Measurements from ENCODE around the gene CTSE.

The CTSE gene

DNA sequence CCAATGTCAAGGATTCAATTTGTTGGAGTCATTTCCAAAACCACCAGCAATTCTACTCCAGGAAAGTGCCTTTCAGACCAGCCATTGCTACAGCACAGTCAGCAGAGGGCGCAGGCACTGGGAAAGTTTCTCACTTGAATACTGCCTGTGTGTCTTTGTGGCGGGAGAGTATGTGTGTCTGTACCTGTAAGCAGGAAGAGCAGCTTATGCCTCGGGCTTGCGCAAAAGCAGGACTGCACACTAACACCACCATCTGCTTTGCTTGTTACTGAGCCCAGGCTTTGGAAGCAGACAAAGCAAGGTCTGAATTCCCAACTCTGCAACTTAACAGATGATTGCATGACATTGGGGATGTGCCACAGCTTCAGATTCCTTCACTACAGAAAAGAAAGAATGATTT lies 7.0 kb upstream of the CTSE start:
- FAIRE-seq = peak; percentile 70
- TF ChIP-seq POLR2A (IDR thresholded peaks at IDR 0.05; ENCODE audit: low read depth, low read length) = no peak
- DNase-seq (ENCODE audit: insufficient read length, low spot score) = peak; percentile 38

- no peak for FAIRE-seq
- no peak for DNase-seq (ENCODE audit: insufficient read length, low spot score)
- no peak for TF ChIP-seq POLR2A (IDR thresholded peaks at IDR 0.05; ENCODE audit: low read depth, low read length)
Measured at GRCh38 chr1:206030191-206030590, 6.5 kb upstream of the CTSE start.

DNA sequence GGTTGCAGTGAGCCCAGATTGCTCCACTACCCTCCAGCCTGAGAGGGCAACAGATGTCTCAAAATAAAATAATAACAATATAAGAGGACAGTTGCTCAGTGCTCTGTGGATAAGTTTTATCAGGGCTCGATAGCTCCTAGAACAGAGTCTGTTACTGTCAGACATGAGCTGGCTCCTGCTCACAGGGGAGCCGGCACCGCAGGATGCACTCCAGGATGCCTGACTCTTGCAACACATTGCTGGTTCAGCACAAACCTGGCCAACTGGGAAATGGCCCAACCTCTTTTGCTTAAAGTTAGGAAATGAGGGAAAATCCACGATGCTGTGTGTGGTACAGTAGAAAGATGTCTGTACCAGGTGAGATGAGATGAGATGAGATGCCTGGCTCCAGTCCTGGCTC lies 5.8 kb upstream of the CTSE start:
- FAIRE-seq = no peak

GRCh38 chr1:206025283-206025820 lies 1.7 kb upstream of the CTSE start:
- FAIRE-seq (no peak), DNase-seq (ENCODE audit: insufficient read length, low spot score) (no peak)
- no peak for TF ChIP-seq POLR2A (IDR thresholded peaks at IDR 0.05; ENCODE audit: low read depth, low read length)

More for the DNA sequence above, 5.8 kb upstream of the CTSE start:
- DNase-seq (ENCODE audit: insufficient read length, low spot score) = peak; percentile 33
- no peak for TF ChIP-seq POLR2A (IDR thresholded peaks at IDR 0.05; ENCODE audit: low read depth, low read length)

DNA sequence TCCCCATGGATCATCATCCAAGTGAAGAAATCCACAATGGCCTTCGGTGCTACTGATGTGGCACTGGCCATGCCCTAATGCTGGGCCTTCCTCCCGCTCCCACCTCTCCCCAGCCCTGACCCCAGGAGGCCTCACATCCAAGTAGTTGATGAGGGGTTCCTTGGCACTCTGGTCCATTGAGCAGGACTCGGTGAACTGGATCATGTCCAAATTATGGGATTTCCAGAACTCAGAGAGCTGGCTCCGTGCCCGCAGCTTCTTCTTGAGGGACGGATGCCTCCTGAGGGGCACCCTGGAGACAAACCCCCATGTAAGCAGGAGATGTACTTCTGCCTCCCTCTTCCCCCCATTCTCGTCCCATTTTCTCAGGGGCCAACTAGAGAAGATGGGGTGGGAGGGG lies 929 bp downstream of the CTSE start:
- FAIRE-seq (no peak), DNase-seq (ENCODE audit: insufficient read length, low spot score) (no peak)
- TF ChIP-seq POLR2A (IDR thresholded peaks at IDR 0.05; ENCODE audit: low read depth, low read length) = no peak

- DNase-seq (ENCODE audit: insufficient read length, low spot score) (peak; percentile 49), FAIRE-seq (peak; percentile 64)
- no peak for TF ChIP-seq POLR2A (IDR thresholded peaks at IDR 0.05; ENCODE audit: low read depth, low read length)
Measured at GRCh38 chr1:206021626-206022365, 1.9 kb downstream of the CTSE start.

DNA sequence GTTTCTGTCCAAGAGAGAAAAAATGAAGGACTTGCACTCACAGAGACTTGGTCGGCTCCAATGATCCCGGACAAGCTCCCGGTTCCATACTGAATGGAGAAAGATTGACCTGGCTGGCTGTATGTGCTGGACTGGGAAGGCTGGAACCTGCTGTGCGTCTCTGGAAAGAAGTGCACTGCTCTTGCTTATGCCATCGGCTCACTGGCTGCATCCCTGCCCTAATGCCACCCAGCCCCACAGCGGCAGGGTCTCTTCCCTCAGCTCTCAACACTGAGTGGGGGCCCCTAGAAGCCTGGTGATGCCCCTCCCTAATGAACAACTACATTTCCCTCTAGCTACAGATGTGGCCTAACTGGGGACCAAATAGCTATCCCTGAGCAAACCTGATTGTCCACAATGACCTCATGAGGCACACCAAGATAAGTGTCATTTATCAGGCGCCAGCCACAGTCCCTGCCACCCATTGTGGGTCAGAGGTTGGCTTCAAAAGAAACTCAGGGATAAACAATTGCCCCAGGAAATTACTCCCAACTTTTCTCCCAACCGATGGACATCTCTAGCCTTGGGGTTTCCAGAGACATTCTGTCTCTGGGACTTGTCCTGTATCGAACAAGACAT lies 2.6 kb downstream of the CTSE start:
- FAIRE-seq (no peak), DNase-seq (ENCODE audit: insufficient read length, low spot score) (no peak)
- no peak for TF ChIP-seq POLR2A (IDR thresholded peaks at IDR 0.05; ENCODE audit: low read depth, low read length)

GRCh38 chr1:206020393-206021007 lies 3.2 kb downstream of the CTSE start:
- no peak for TF ChIP-seq POLR2A (IDR thresholded peaks at IDR 0.05; ENCODE audit: low read depth, low read length)
- FAIRE-seq (no peak), DNase-seq (ENCODE audit: insufficient read length, low spot score) (no peak)

GRCh38 chr1:206015071-206015470 lies 8.6 kb downstream of the CTSE start:
- TF ChIP-seq POLR2A (IDR thresholded peaks at IDR 0.05; ENCODE audit: low read depth, low read length) = no peak
- FAIRE-seq (no peak), DNase-seq (ENCODE audit: insufficient read length, low spot score) (no peak)

DNA sequence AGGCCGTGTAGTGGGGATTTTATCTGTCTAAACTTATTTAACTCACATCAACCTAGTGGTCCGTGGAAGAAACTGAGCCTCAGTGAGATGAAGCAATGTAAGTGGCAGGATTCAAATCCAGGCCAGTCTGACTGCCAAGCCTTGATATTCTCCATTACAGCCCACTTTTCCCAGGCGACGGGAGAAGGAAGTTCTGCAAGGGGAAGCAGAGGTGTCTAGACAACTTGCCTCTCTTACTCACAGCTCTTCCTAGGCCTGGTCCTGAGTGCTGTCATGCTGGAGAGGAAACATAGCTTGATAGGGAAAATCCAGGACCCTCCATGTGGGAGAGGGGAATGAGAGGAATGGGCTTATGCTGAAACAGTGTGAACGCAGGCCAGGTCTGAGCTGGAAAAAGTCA lies 9.1 kb downstream of the CTSE start:
- FAIRE-seq = no peak
- no peak for DNase-seq (ENCODE audit: insufficient read length, low spot score)
- no peak for TF ChIP-seq POLR2A (IDR thresholded peaks at IDR 0.05; ENCODE audit: low read depth, low read length)

- FAIRE-seq (no peak), DNase-seq (ENCODE audit: insufficient read length, low spot score) (no peak)
- no peak for TF ChIP-seq POLR2A (IDR thresholded peaks at IDR 0.05; ENCODE audit: low read depth, low read length)
Measured at GRCh38 chr1:206013026-206013795, 10.5 kb downstream of the CTSE start.

- no peak for FAIRE-seq
- DNase-seq (ENCODE audit: insufficient read length, low spot score) = no peak
- no peak for TF ChIP-seq POLR2A (IDR thresholded peaks at IDR 0.05; ENCODE audit: low read depth, low read length)
Measured at GRCh38 chr1:206012086-206012859, 11.4 kb downstream of the CTSE start.

DNA sequence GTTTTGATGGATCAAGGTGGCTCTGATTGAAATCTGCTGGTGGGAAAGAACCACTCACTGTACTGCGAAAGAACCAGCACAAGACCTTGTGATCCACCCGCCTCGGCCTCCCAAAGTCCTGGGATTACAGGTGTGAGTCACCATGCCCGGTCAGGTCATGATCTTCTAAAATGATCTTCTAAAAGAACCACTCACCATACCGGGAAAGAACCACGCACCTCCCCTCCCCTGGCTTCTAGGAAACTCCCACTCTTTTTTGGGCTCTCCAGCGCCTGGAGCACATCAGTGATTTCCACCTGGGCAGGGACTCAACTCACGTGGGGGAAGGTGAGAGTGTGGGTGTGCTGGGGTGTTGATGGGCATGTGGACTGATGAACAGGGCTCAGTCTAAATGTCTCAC lies 12.6 kb downstream of the CTSE start:
- no peak for TF ChIP-seq POLR2A (IDR thresholded peaks at IDR 0.05; ENCODE audit: low read depth, low read length)
- DNase-seq (ENCODE audit: insufficient read length, low spot score) (no peak), FAIRE-seq (no peak)

All from H54 (cell line).